Cardiac muscle cell (in vitro differentiated cells and primary cell): Measurements from ENCODE around the gene RGMB. TPM values are rescaled to one million over a fixed set of nuclear protein-coding genes. Genes with fewer than 3 reads are reported as not detected.
A peak's percentile ranks its signal among the peaks of the same experiment; 100 is the strongest.

Experiments
- DNase-seq, 2 donors: peaks; one replicate each; pipeline versions ENCODE4 v3.0.0 to v3.0.0-alpha.2; 2010 to 2017; ENCODE audit warnings: low read depth in 1 of 2, low spot score in 1 of 2
- H3K27ac ChIP-seq: fragments of 200-600 bp; sonication (generic); 2 replicates; pipeline ENCODE4 v1.5.1; 2016
- H3K27me3 ChIP-seq: fragments of 200-600 bp; sonication (generic); 2 replicates; pipeline ENCODE4 v1.6.0; 2016; ENCODE audit warnings: control low read depth
- H3K36me3 ChIP-seq: fragments of 200-600 bp; sonication (generic); 2 replicates; pipeline ENCODE4 v1.5.1; 2016; ENCODE audit warnings: control low read depth
- H3K4me1 ChIP-seq: fragments of 200-600 bp; sonication (generic); 2 replicates; pipeline ENCODE4 v1.8.1; 2017; ENCODE audit warnings: low read depth, mild to moderate bottlenecking, mixed run types
- H3K4me3 ChIP-seq: fragments of 200-600 bp; sonication (generic); 2 replicates; pipeline ENCODE4 v1.5.1; 2016; ENCODE audit warnings: mild to moderate bottlenecking
- H3K9me3 ChIP-seq: fragments of 200-600 bp; sonication (generic); 2 replicates; pipeline ENCODE4 v1.5.1; 2017; ENCODE audit warnings: low read depth, mild to moderate bottlenecking, control low read depth
- CTCF ChIP-seq: IDR thresholded peaks from 2 replicates; pipeline ENCODE4 v1.5.1; 2012; ENCODE audit warnings: low read depth, mild to moderate bottlenecking, low read length
- polyA plus RNA-seq: library from polyadenylated mRNA; unstranded; fragments of >200 nt; fragmentation: Nextera tagmentation; extraction: Ambion mirVana; gene quantifications from 2 replicates; pipeline ENCODE4 v1.2.1, GENCODE V29; 2016
- total RNA-seq: library from RNA; depleted of rRNA; stranded (reverse); fragments of >200 nt; gene quantifications from 2 replicates; pipeline ENCODE4 v1.2.3, GENCODE V29; 2016

RGMB gene
- total and polyA plus RNA-seq, 2 experiments from 2014 or later: 7.1 to 15.6 TPM

- Histone ChIP-seq H3K27ac (no peak overlapping the region), H3K4me3 (peak overlapping the region; percentile 37), H3K27me3 (peaks cover 29% of the 10 kb centered on the region), H3K9me3 (no peaks in the 10 kb centered on the region), H3K4me1 (peaks cover 7% of the 10 kb centered on the region), H3K36me3 (no peaks in the 10 kb centered on the region)
- DNase-seq: peak; percentile 51 to 63
- TF ChIP-seq CTCF: peak; percentile 74
Measured at GRCh38 chr5:98769210-98769958, 4.1 kb upstream of the RGMB start.

DNA sequence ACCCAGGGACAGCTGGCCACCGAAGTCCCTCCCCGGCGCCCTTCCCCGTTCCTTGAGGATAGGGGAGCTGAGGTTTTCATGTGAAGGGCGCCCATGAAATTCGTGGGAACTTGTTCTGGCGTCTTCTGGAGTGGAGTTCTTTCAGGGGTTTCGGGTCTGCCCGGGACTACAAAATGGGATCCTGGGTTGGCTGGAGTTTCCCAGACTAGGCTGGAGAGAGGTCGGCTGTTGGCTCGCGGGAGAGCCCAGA lies 3.6 kb upstream of the RGMB start:
- Histone ChIP-seq H3K4me3 (peak overlapping the region; percentile 37), H3K27me3 (peaks cover 29% of the 10 kb centered on the region), H3K4me1 (peaks cover 7% of the 10 kb centered on the region), H3K36me3 (no peaks in the 10 kb centered on the region), H3K9me3 (no peaks in the 10 kb centered on the region), H3K27ac (no peak overlapping the region)
- DNase-seq: no peak
- TF ChIP-seq CTCF: no peak

DNA sequence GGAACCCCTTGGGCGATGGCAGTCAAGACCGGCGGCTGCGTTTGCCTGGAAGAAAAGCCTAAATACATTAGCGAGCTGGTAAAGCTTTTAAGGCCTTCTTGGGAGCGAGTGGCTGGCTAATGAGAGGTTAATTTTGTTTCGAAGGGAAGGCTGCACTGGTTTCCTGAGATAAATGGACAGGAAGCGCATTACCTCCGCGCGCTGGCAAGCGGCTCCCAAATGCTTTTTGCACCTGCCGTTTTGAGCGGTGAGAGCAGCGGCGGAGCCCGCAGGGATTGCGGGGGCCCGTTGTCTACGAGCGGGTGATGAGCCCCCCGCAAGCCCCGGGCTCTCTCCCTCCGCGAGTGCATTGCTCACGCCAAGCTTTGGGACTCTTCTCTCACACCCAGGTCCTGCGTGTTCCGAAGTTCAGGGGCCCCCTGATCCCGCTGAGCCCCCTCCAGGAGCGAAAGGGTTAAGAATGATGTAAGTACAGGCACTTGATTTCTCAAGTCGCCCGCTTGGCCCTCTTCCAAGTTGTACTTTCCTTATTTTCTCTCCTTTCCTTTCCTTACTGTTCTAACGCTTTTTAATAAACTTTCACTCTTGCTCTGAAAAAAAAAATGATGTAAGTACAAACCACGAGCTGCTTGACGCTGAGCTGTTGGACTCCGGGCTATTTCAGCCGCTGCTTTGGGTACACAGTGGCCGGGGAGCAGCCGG lies 3.1 kb upstream of the RGMB start:
- H3K4me1 ChIP-seq: peaks cover 8% of the 10 kb centered on the region
- no peak for TF ChIP-seq CTCF
- no peak overlapping the region for H3K27ac ChIP-seq
- DNase-seq: peak; percentile 53 to 71
- H3K36me3 ChIP-seq: no peaks in the 10 kb centered on the region
- H3K4me3 ChIP-seq: peak overlapping the region; percentile 37
- H3K9me3 ChIP-seq: no peaks in the 10 kb centered on the region
- peaks cover 29% of the 10 kb centered on the region for H3K27me3 ChIP-seq

- TF ChIP-seq CTCF: no peak
- no peaks in the 10 kb centered on the region for H3K9me3 ChIP-seq
- peaks cover 10% of the 10 kb centered on the region for H3K4me1 ChIP-seq
- no peaks in the 10 kb centered on the region for H3K36me3 ChIP-seq
- DNase-seq: peak in 1 of 2 donors; percentile 50
- peaks cover 29% of the 10 kb centered on the region for H3K27me3 ChIP-seq
- H3K4me3 ChIP-seq: peak overlapping the region; percentile 37
- no peak overlapping the region for H3K27ac ChIP-seq
Measured at GRCh38 chr5:98770911-98771322, 2.5 kb upstream of the RGMB start.

DNA sequence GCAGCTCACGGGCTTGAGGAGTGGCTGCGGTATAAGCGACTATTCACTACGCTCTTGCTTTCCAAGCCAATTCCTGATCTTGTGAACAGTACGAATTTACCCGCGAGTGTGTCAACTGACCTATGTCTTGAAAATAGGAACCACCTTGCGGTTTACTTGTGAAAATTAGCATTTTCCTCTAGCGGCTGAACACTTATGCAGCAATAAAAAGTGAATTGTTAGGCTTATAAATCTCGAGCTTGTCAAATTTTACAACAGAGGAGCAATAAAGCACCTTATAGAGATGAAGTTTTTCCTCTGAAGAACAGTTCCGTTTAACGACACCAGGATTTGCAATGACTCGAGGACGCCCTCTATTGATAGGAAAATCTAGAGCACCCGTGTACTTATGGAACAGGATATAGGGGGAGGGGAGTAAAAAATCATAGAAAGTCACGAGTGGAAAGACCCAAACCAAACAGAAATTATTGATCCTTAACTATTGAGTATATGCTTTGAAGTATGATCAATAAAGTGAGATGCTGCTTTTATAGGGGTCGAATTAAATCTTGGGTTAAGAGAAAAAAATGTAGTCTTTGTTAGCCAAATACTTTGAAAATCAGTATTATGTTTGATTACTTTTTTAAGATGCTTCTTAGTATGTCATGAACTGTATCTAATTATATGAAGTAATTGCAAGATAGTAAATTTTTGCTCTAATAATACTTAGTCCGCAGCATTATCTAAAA lies 1.9 kb upstream of the RGMB start:
- DNase-seq: peak; percentile 88 to 92
- Histone ChIP-seq H3K27ac (no peak overlapping the region), H3K9me3 (no peaks in the 10 kb centered on the region), H3K4me1 (peaks cover 10% of the 10 kb centered on the region), H3K36me3 (no peaks in the 10 kb centered on the region), H3K4me3 (peak overlapping the region; percentile 37), H3K27me3 (peaks cover 29% of the 10 kb centered on the region)
- TF ChIP-seq CTCF: peak; percentile 94
